GM19043 (cell line): ENCODE results near the gene PRELID3B.
"Not testable (repeated sequence)": the region's sequence is repeated elsewhere in the genome, so short reads cannot be mapped to it uniquely, and the experiment has no call there.

ENCODE experiments used
- ATAC-seq: cut with Tn5 transposase; IDR thresholded peaks from one replicate; pipeline ENCODE4 v1.9.1; 2021; ENCODE audit warnings: low read depth; ENCODE audit not compliant: unreplicated experiment

Gene PRELID3B

GRCh38 chr20:59050437-59050836 is 7.9 kb upstream of the PRELID3B start:
- no peak for ATAC-seq

- no peak for ATAC-seq
Observed at GRCh38 chr20:59048681-59049030, 6.1 kb upstream of the PRELID3B start.

- no peak for ATAC-seq
Observed at GRCh38 chr20:59047938-59048680, 5.5 kb upstream of the PRELID3B start.

- no peak for ATAC-seq
Observed at GRCh38 chr20:59046862-59047261, 4.3 kb upstream of the PRELID3B start.

GRCh38 chr20:59044796-59045195 is 2.2 kb upstream of the PRELID3B start:
- ATAC-seq: no peak

- ATAC-seq: no peak
Observed at GRCh38 chr20:59044295-59044694, 1.7 kb upstream of the PRELID3B start.

GRCh38 chr20:59043698-59044097 is 1.1 kb upstream of the PRELID3B start:
- no peak for ATAC-seq

GRCh38 chr20:59042796-59043631 is 428 bp upstream of the PRELID3B start:
- peak; percentile 91 for ATAC-seq

- not testable (repeated sequence) for ATAC-seq
Observed at GRCh38 chr20:59041487-59041886, 1.1 kb downstream of the PRELID3B start.

- ATAC-seq: no peak
Observed at GRCh38 chr20:59040667-59041066, 1.9 kb downstream of the PRELID3B start.

- no peak for ATAC-seq
Observed at GRCh38 chr20:59039233-59039632, 3.4 kb downstream of the PRELID3B start.

- ATAC-seq: no peak
Observed at GRCh38 chr20:59037386-59037785, 5.2 kb downstream of the PRELID3B start.

- ATAC-seq: no peak
Observed at GRCh38 chr20:59035381-59035780, 7.2 kb downstream of the PRELID3B start.

GRCh38 chr20:59033616-59034165 is 8.9 kb downstream of the PRELID3B start:
- ATAC-seq: no peak

- ATAC-seq: no peak
Observed at GRCh38 chr20:59033093-59033492, 9.5 kb downstream of the PRELID3B start.

- ATAC-seq: no peak
Observed at GRCh38 chr20:59032713-59033059, 9.9 kb downstream of the PRELID3B start.

- peak; percentile 91 for ATAC-seq
Observed at GRCh38 chr20:59032023-59032712, 10.4 kb downstream of the PRELID3B start, which contains the start of gene ATP5F1E. Gene ATP5F1E, minus strand, starts transcription at chr20:59032335. Its CDS starts 84 bp downstream, at chr20:59032251.

GRCh38 chr20:59031564-59032022 is 11.0 kb downstream of the PRELID3B start:
- ATAC-seq: no peak

- no peak for ATAC-seq
Observed at GRCh38 chr20:59030911-59031563, 11.5 kb downstream of the PRELID3B start.

GRCh38 chr20:59028812-59029211 is 13.8 kb downstream of the PRELID3B start:
- no peak for ATAC-seq
